K562 (cell line): ENCODE measurements around the gene ENTPD8. TPM values are rescaled to one million over a fixed set of nuclear protein-coding genes. Genes with fewer than 3 reads are reported as not detected.

ENCODE experiments used
- CAMTA2 ChIP-seq: fragments of 250-450 bp; sonication (Bioruptor Pico); conservative IDR thresholded peaks from 2 replicates; pipeline ENCODE4 v1.5.1; 2022
- CREBBP ChIP-seq: IDR thresholded peaks from one replicate; pipeline ENCODE4 v1.6.1; 2012; ENCODE audit warnings: low read depth, mild to moderate bottlenecking, control low read depth, inconsistent platforms, low read length
- EP400 ChIP-seq: fragments of 450-650 bp; IDR thresholded peaks from 2 replicates; pipeline ENCODE4 v1.6.1; 2017; ENCODE audit warnings: antibody characterized with exemption, mild to moderate bottlenecking, moderate library complexity
- KDM1A ChIP-seq, 2 experiments: fragments of 450-650 bp; IDR thresholded peaks; 2 replicates each; pipeline ENCODE4 v1.6.1; 2016; ENCODE audit warnings: mild to moderate bottlenecking in 2 of 2
- KLF10 ChIP-seq: fragments of 250-450 bp; sonication (Bioruptor Pico); IDR thresholded peaks from 2 replicates; pipeline ENCODE4 v1.6.1; 2021; ENCODE audit warnings: matching md5 sums
- MYNN ChIP-seq, 2 experiments: sonication (generic); formaldehyde crosslinking in 1 of 2; IDR thresholded peaks; 2 replicates each; pipeline versions ENCODE4 v1.5.0 to v1.6.1; 2016 to 2020; ENCODE audit warnings: antibody characterized with exemption in 1 of 2, missing genetic modification reagents in 1 of 2
- NBN ChIP-seq: fragments of 450-650 bp; IDR thresholded peaks from 2 replicates; pipeline ENCODE4 v1.6.1; 2016; ENCODE audit warnings: low read depth, mild to moderate bottlenecking
- PRMT5 ChIP-seq: sonication (generic); formaldehyde crosslinking; IDR thresholded peaks from 2 replicates; pipeline ENCODE4 v1.5.0; 2020; ENCODE audit warnings: missing genetic modification reagents
- PURB ChIP-seq: sonication (generic); formaldehyde crosslinking; IDR thresholded peaks from 2 replicates; pipeline ENCODE4 v1.9.0; 2021; ENCODE audit warnings: low read depth, mild to moderate bottlenecking, missing genetic modification reagents
- RNF219 ChIP-seq: fragments of 250-450 bp; sonication (Bioruptor Pico); IDR thresholded peaks from 2 replicates; pipeline ENCODE4 v1.5.0; 2022; ENCODE audit warnings: mild to moderate bottlenecking
- TAF15 ChIP-seq: fragments of 200-400 bp; formaldehyde crosslinking; IDR thresholded peaks from 2 replicates; pipeline ENCODE4 v1.6.1; 2017; ENCODE audit warnings: mild to moderate bottlenecking, low read depth, low read length, moderate library complexity
- TBP ChIP-seq: optimal IDR thresholded peaks from 2 replicates; pipeline ENCODE3; 2011; ENCODE audit warnings: low read depth, low read length, improper control_type of control experiment
- ZFX ChIP-seq: sonication (generic); formaldehyde crosslinking; IDR thresholded peaks from 2 replicates; pipeline ENCODE4 v1.8.0; 2022; ENCODE audit warnings: mild to moderate bottlenecking, missing genetic modification reagents, moderate library complexity
- ZHX1 ChIP-seq: fragments of 150-350 bp; conservative IDR thresholded peaks from 2 replicates; pipeline ENCODE4 v1.6.1; 2014; ENCODE audit warnings: low read length
- ZNF143 ChIP-seq: sonication (generic); formaldehyde crosslinking; IDR thresholded peaks from 2 replicates; pipeline ENCODE4 v1.9.0; 2022; ENCODE audit warnings: mild to moderate bottlenecking, missing genetic modification reagents
- ZNF780A ChIP-seq: fragments of 250-450 bp; sonication (Bioruptor Pico); IDR thresholded peaks from 2 replicates; pipeline ENCODE4 v1.5.0; 2021; ENCODE audit warnings: mild to moderate bottlenecking
- polyA plus RNA-seq, 8 experiments: library from polyadenylated mRNA; depleted of rRNA in 4 of 8; stranded (reverse) in 5 of 8; unstranded in 3 of 8; fragments of >200 nt; fragmentation: Nextera tagmentation in 2 of 8; fragmentation: Illumina TruSeq in 1 of 8; extraction: Ambion mirVana in 2 of 8; extraction: Trizol in 1 of 8; gene quantifications; 2 replicates each; pipeline versions ENCODE4 v1.2.1 to v1.2.3, GENCODE V29; 2011 to 2014; ENCODE audit warnings: inconsistent platforms in 1 of 8, missing spikeins in 1 of 8
- total RNA-seq, 7 experiments: library from RNA; depleted of rRNA in 6 of 7; stranded (reverse); fragments of >200 nt in 6 of 7; fragmentation: Illumina TruSeq in 2 of 7; extraction: Trizol in 2 of 7; gene quantifications; 2 replicates each; pipeline versions ENCODE4 v1.2.1 to v1.2.3, GENCODE V29; 2011 to 2021; ENCODE audit warnings: low replicate concordance in 1 of 7
- TF ChIP-seq, protein P1 (sequence below): fragments of 450-650 bp; IDR thresholded peaks from one replicate; pipeline ENCODE4 v1.6.1; 2018; ENCODE audit warnings: mild to moderate bottlenecking, moderate library complexity; ENCODE audit not compliant: partially characterized antibody
- TF ChIP-seq, protein P2 (sequence below): fragments of 250-450 bp; sonication (Bioruptor Pico); IDR thresholded peaks from 2 replicates; pipeline ENCODE4 v1.8.0; 2022; ENCODE audit warnings: moderate library complexity, mild to moderate bottlenecking, inconsistent platforms

Gene ENTPD8
- total and polyA plus RNA-seq, 9 of the 15 experiments (the other 6 are each of a cell fraction or from before 2014, with no cell fraction given), result 0.06 to 0.27 (median 0.19) TPM; not detected in 5

GRCh38 chr9:137435980-137436760 lies 5.0 kb downstream of the ENTPD8 start (continued):
- TF ChIP-seq EP400, result no peak
- no peak for TF ChIP-seq KLF10 (CRISPR knock-in tag)
- TF ChIP-seq PRMT5 (CRISPR knock-in tag), result no peak
- no peak for TF ChIP-seq KDM1A (IDR thresholded peaks at IDR 0.05)
- TF ChIP-seq CREBBP, result no peak
- no peak for TF ChIP-seq ZNF143 (CRISPR knock-in tag)
- TF ChIP-seq ZFX (CRISPR knock-in tag), result peak; percentile 80
- no peak for TF ChIP-seq ZNF780A (CRISPR knock-in tag)
- TF ChIP-seq, protein P1, sequence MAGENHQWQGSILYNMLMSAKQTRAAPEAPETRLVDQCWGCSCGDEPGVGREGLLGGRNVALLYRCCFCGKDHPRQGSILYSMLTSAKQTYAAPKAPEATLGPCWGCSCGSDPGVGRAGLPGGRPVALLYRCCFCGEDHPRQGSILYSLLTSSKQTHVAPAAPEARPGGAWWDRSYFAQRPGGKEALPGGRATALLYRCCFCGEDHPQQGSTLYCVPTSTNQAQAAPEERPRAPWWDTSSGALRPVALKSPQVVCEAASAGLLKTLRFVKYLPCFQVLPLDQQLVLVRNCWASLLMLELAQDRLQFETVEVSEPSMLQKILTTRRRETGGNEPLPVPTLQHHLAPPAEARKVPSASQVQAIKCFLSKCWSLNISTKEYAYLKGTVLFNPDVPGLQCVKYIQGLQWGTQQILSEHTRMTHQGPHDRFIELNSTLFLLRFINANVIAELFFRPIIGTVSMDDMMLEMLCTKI, result no peak
- TF ChIP-seq TBP, result no peak
- TF ChIP-seq, protein P2, sequence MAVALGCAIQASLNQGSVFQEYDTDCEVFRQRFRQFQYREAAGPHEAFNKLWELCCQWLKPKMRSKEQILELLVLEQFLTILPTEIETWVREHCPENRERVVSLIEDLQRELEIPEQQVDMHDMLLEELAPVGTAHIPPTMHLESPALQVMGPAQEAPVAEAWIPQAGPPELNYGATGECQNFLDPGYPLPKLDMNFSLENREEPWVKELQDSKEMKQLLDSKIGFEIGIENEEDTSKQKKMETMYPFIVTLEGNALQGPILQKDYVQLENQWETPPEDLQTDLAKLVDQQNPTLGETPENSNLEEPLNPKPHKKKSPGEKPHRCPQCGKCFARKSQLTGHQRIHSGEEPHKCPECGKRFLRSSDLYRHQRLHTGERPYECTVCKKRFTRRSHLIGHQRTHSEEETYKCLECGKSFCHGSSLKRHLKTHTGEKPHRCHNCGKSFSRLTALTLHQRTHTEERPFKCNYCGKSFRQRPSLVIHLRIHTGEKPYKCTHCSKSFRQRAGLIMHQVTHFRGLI, result no peak
- no peak for TF ChIP-seq CAMTA2 (CRISPR knock-in tag)
- TF ChIP-seq ZHX1, result no peak
- TF ChIP-seq PURB, result no peak
- no peak for TF ChIP-seq RNF219 (CRISPR knock-in tag)
- 0 out of 2 replicates have a peak, but pooled peaks have one; percentile 39 for TF ChIP-seq MYNN (IDR thresholded peaks at IDR 0.05)
- no peak for TF ChIP-seq MYNN (CRISPR knock-in tag; IDR thresholded peaks at IDR 0.05)
- no peak for TF ChIP-seq TAF15
- TF ChIP-seq NBN, result no peak
